Spleen (tissue), 11 donors: ENCODE results near the gene SLC29A1. TPM values are rescaled to one million over a fixed set of nuclear protein-coding genes. Genes with fewer than 3 reads are reported as not detected.

Experiments used
- DNase-seq: peaks from one replicate; pipeline ENCODE4 v3.0.0-alpha.2; 2020
- H3K27ac ChIP-seq, 8 donors: fragments of 200-600 bp; sonication (generic) in 7 of 8; 1 replicate in 4 of 8; 2 replicates in 4 of 8; pipeline versions ENCODE4 v1.5.0 to v1.8.0; 2016 to 2021; ENCODE audit warnings: inconsistent platforms in 4 of 8, mild to moderate bottlenecking in 4 of 8, moderate library complexity in 1 of 8
- H3K27me3 ChIP-seq, 7 donors: fragments of 200-600 bp; sonication (generic) in 6 of 7; replicated peaks in 1 of 7; 1 replicate in 4 of 7; 2 replicates in 3 of 7; pipeline versions ENCODE4 v1.5.0 to v1.8.0; 2016 to 2021; ENCODE audit warnings: inconsistent platforms in 3 of 7, mild to moderate bottlenecking in 1 of 7
- H3K36me3 ChIP-seq, 6 donors: fragments of 200-600 bp; sonication (generic) in 5 of 6; 1 replicate in 4 of 6; 2 replicates in 2 of 6; pipeline versions ENCODE4 v1.5.0 to v1.8.0; 2016 to 2021; ENCODE audit warnings: inconsistent platforms in 2 of 6
- H3K4me1 ChIP-seq, 6 donors: fragments of 200-600 bp; sonication (generic) in 5 of 6; 1 replicate in 3 of 6; 2 replicates in 3 of 6; pipeline versions ENCODE4 v1.5.0 to v1.8.0; 2016 to 2021; ENCODE audit warnings: inconsistent platforms in 3 of 6
- H3K4me3 ChIP-seq, 8 donors: fragments of 200-600 bp; sonication (generic) in 7 of 8; 1 replicate in 4 of 8; 2 replicates in 4 of 8; pipeline versions ENCODE4 v1.5.0 to v1.8.0; 2016 to 2021; ENCODE audit warnings: inconsistent platforms in 4 of 8, mild to moderate bottlenecking in 4 of 8, moderate library complexity in 2 of 8
- H3K9me3 ChIP-seq, 8 donors: fragments of 200-600 bp; sonication (generic) in 7 of 8; 1 replicate in 4 of 8; 2 replicates in 4 of 8; pipeline versions ENCODE4 v1.5.0 to v1.8.0; 2016 to 2021; ENCODE audit warnings: inconsistent platforms in 4 of 8
- CTCF ChIP-seq, 11 experiments: fragments of 200-600 bp in 7 of 11; fragments of 450-650 bp in 4 of 11; sonication (generic) in 4 of 11; IDR thresholded peaks in 8 of 11; conservative IDR thresholded peaks in 3 of 11; 1 replicate in 7 of 11; 2 replicates in 4 of 11; pipeline versions ENCODE4 v1.4.0 to v1.8.0; 2016 to 2021; ENCODE audit warnings: antibody characterized with exemption in 11 of 11, inconsistent platforms in 4 of 11, mild to moderate bottlenecking in 1 of 11
- POLR2A ChIP-seq, 3 donors: fragments of 450-650 bp; IDR thresholded peaks; one replicate each; pipeline ENCODE4 v1.5.1; 2017; ENCODE audit warnings: antibody characterized with exemption in 3 of 3, mild to moderate bottlenecking in 1 of 3
- POLR2AphosphoS5 ChIP-seq, 3 donors: sonication (generic); formaldehyde crosslinking; IDR thresholded peaks; one replicate each; pipeline ENCODE4 v1.5.1; 2017; ENCODE audit warnings: antibody characterized with exemption in 3 of 3
- WGBS, 5 donors: extraction: QIAGEN DNeasy Blood & Tissue Kit in 3 of 5; methylation state at CpG; one replicate each; pipeline versions ENCODE4 v1.1.5 to v1.1.7; 2013 to 2018; 5-methylcytosine and 5-hydroxymethylcytosine counted together
- intact Hi-C: fragments of 100-400 bp; cut with DNase I; formaldehyde crosslinking; loops from one replicate; pipeline ENCODE4 v1.15.0; 2023; ENCODE audit warnings: low total_unique reads
- polyA plus RNA-seq, 3 donors: library from polyadenylated mRNA; stranded (reverse); fragments of 200-250 nt; gene quantifications; one replicate each; pipeline ENCODE4 v1.2.1, GENCODE V29; 2013
- total RNA-seq, 7 donors: library from RNA; depleted of rRNA in 3 of 7; stranded (reverse); fragments of >200 nt in 3 of 7; fragmentation: NEBNext Ultra II Directional in 4 of 7; extraction: Animal tissue kit (Norgen Biotek cat#: 25700) in 4 of 7; gene quantifications; one replicate each; pipeline versions ENCODE4 v1.1.0 to v1.2.1, GENCODE V29; 2016 to 2021
- donor health status: healthy with polysubstance abuse.
- donor health status: DM: no; HTN: no; CAD: no; lungs with moderate emphysema.
- donor health status: DM: no; HTN: no; CAD: no.
- donor health status: Bipolar disorder and iron deficiency.
- donor health status: healthy.
- donor health status: DM: no; HTN: no; CAD: no.
- donor health status: DM: yes; HTN: yes; CAD: no.

SLC29A1 gene
- total and polyA plus RNA-seq, 10 donors, result 8.5 to 49.4 (median 30.4) TPM

GRCh38 chr6:44226368-44227147, 3.2 kb downstream of the SLC29A1 start:
- Histone ChIP-seq H3K36me3 (peaks cover 0 to 25% (median 0%) of the 10 kb centered on the region in 6 donors), H3K27me3 (peaks cover 0 to 3% (median 0%) of the 10 kb centered on the region in 7 donors), H3K27ac (peak overlapping the region in 1 of 8 donors; percentile 37), H3K9me3 (no peaks in the 10 kb centered on the region), H3K4me3 (no peak overlapping the region), H3K4me1 (peaks cover 20 to 73% (median 47%) of the 10 kb centered on the region in 6 donors)
- no peak for DNase-seq
- intact Hi-C loops, result no loop called here
- WGBS, 5 donors, result 63 to 76% (median 69%) methylated on average over 15 of the region's 15 CpGs
- TF ChIP-seq POLR2AphosphoS5 (IDR thresholded peaks at IDR 0.05), result no peak
- TF ChIP-seq POLR2A (IDR thresholded peaks at IDR 0.05), result no peak
- no peak for TF ChIP-seq CTCF (IDR thresholded peaks at IDR 0.05 in 8 of 11, conservative IDR thresholded peaks at IDR 0.05 in 3 of 11)

- WGBS, 5 donors, result 83 to 96% (median 95%) methylated on average over 7 of the region's 7 CpGs
- H3K36me3 ChIP-seq, result peaks cover 0 to 32% (median 0%) of the 10 kb centered on the region in 6 donors
- H3K27me3 ChIP-seq, result peaks cover 0 to 3% (median 0%) of the 10 kb centered on the region in 7 donors
- TF ChIP-seq CTCF (IDR thresholded peaks at IDR 0.05 in 8 of 11, conservative IDR thresholded peaks at IDR 0.05 in 3 of 11), result no peak
- TF ChIP-seq POLR2AphosphoS5 (IDR thresholded peaks at IDR 0.05), result no peak
- TF ChIP-seq POLR2A (IDR thresholded peaks at IDR 0.05), result no peak
- peaks cover 15 to 65% (median 40%) of the 10 kb centered on the region in 6 donors for H3K4me1 ChIP-seq
- H3K9me3 ChIP-seq, result no peaks in the 10 kb centered on the region
- no peak overlapping the region for H3K4me3 ChIP-seq
- no peak overlapping the region for H3K27ac ChIP-seq
- DNase-seq, result no peak
- intact Hi-C loops, result no loop called here
Measured at GRCh38 chr6:44227148-44227793, 3.9 kb downstream of the SLC29A1 start.

DNA sequence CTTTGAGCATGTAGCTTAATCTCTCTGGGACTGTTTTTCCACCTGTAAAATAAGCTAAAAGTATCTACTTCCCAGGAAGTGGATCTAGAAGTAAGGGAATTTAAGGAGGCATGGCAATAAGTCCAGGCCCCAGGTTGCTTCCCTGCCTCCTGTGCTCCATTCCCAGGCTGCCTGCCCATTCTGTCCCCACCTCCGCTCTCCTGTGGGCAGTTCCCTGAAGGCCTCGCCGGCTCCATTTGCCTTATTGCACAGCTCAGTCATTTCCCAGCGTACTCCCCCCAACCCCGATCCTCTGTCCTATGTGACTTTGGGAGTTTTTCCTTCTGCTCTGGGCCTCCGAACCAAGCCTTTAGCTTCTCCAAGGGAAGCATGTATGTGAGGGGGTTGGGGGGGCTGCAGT, 4.6 kb downstream of the SLC29A1 start:
- TF ChIP-seq POLR2AphosphoS5 (IDR thresholded peaks at IDR 0.05) (no peak), POLR2A (IDR thresholded peaks at IDR 0.05) (no peak), CTCF (IDR thresholded peaks at IDR 0.05 in 8 of 11, conservative IDR thresholded peaks at IDR 0.05 in 3 of 11) (no peak)
- intact Hi-C loops, result no loop called here
- Histone ChIP-seq H3K4me1 (peaks cover 8 to 61% (median 32%) of the 10 kb centered on the region in 6 donors), H3K36me3 (peaks cover 0 to 40% (median 0%) of the 10 kb centered on the region in 6 donors), H3K4me3 (no peak overlapping the region), H3K9me3 (no peaks in the 10 kb centered on the region), H3K27ac (no peak overlapping the region), H3K27me3 (no peaks in the 10 kb centered on the region)
- WGBS, 5 donors, result 76 to 96% (median 89%) methylated on average over 6 of the region's 6 CpGs
- no peak for DNase-seq

- WGBS, 5 donors, result 94 to 100% (median 98%) methylated on average over 4 to 7 of the region's 7 CpGs
- no peak for TF ChIP-seq POLR2AphosphoS5 (IDR thresholded peaks at IDR 0.05)
- no peak for TF ChIP-seq CTCF (IDR thresholded peaks at IDR 0.05 in 8 of 11, conservative IDR thresholded peaks at IDR 0.05 in 3 of 11)
- TF ChIP-seq POLR2A (IDR thresholded peaks at IDR 0.05), result no peak
- H3K27ac ChIP-seq, result no peak overlapping the region
- peaks cover 0 to 42% (median 0%) of the 10 kb centered on the region in 6 donors for H3K36me3 ChIP-seq
- no peak overlapping the region for H3K4me3 ChIP-seq
- no peaks in the 10 kb centered on the region for H3K9me3 ChIP-seq
- no peak for DNase-seq
- intact Hi-C loops, result no loop called here
- peaks cover 8 to 61% (median 32%) of the 10 kb centered on the region in 6 donors for H3K4me1 ChIP-seq
- no peaks in the 10 kb centered on the region for H3K27me3 ChIP-seq
Measured at GRCh38 chr6:44228433-44228832, 5.0 kb downstream of the SLC29A1 start.
